ENCODE measurements around the gene ZCCHC4.

The ZCCHC4 gene

GRCh38 chr4:25313201-25313895 lies 774 bp downstream of the ZCCHC4 start:
- TF ChIP-seq REST (IDR thresholded peaks at IDR 0.05; ENCODE audit: insufficient read depth in 1 of 2, low read depth in 2 of 2, low read length in 2 of 2) (no peak), FOXP2 (optimal IDR thresholded peaks at IDR 0.05; ENCODE audit: borderline replicate concordance, extremely low read depth, extremely low read length, insufficient read depth) (no peak), TAF1 (IDR thresholded peaks at IDR 0.05; ENCODE audit: borderline replicate concordance, insufficient read depth, low read length) (no peak), SIN3A (IDR thresholded peaks at IDR 0.05; ENCODE audit: borderline replicate concordance, insufficient read depth, low read length) (no peak), POLR2AphosphoS5 (IDR thresholded peaks at IDR 0.05; ENCODE audit: low read depth, low read length) (no peak)

- TF ChIP-seq FOXP2 (optimal IDR thresholded peaks at IDR 0.05; ENCODE audit: borderline replicate concordance, extremely low read depth, extremely low read length, insufficient read depth) (no peak), REST (IDR thresholded peaks at IDR 0.05; ENCODE audit: insufficient read depth in 1 of 2, low read depth in 2 of 2, low read length in 2 of 2) (no peak), SIN3A (IDR thresholded peaks at IDR 0.05; ENCODE audit: borderline replicate concordance, insufficient read depth, low read length) (no peak), TAF1 (IDR thresholded peaks at IDR 0.05; ENCODE audit: borderline replicate concordance, insufficient read depth, low read length) (no peak), POLR2AphosphoS5 (IDR thresholded peaks at IDR 0.05; ENCODE audit: low read depth, low read length) (no peak)
These were observed 7.8 kb downstream of the ZCCHC4 start for GRCh38 chr4:25320336-25320735.

GRCh38 chr4:25320773-25321172 lies 8.2 kb downstream of the ZCCHC4 start:
- no peak for TF ChIP-seq REST (IDR thresholded peaks at IDR 0.05; ENCODE audit: insufficient read depth in 1 of 2, low read depth in 2 of 2, low read length in 2 of 2)
- TF ChIP-seq FOXP2 (optimal IDR thresholded peaks at IDR 0.05; ENCODE audit: borderline replicate concordance, extremely low read depth, extremely low read length, insufficient read depth) = no peak
- TF ChIP-seq POLR2AphosphoS5 (IDR thresholded peaks at IDR 0.05; ENCODE audit: low read depth, low read length) = no peak
- no peak for TF ChIP-seq SIN3A (IDR thresholded peaks at IDR 0.05; ENCODE audit: borderline replicate concordance, insufficient read depth, low read length)
- no peak for TF ChIP-seq TAF1 (IDR thresholded peaks at IDR 0.05; ENCODE audit: borderline replicate concordance, insufficient read depth, low read length)

GRCh38 chr4:25321703-25322102 lies 9.1 kb downstream of the ZCCHC4 start:
- no peak for TF ChIP-seq TAF1 (IDR thresholded peaks at IDR 0.05; ENCODE audit: borderline replicate concordance, insufficient read depth, low read length)
- TF ChIP-seq FOXP2 (optimal IDR thresholded peaks at IDR 0.05; ENCODE audit: borderline replicate concordance, extremely low read depth, extremely low read length, insufficient read depth) = no peak
- TF ChIP-seq POLR2AphosphoS5 (IDR thresholded peaks at IDR 0.05; ENCODE audit: low read depth, low read length) = no peak
- no peak for TF ChIP-seq REST (IDR thresholded peaks at IDR 0.05; ENCODE audit: insufficient read depth in 1 of 2, low read depth in 2 of 2, low read length in 2 of 2)
- no peak for TF ChIP-seq SIN3A (IDR thresholded peaks at IDR 0.05; ENCODE audit: borderline replicate concordance, insufficient read depth, low read length)
